Measurements from ENCODE around the gene TSGA10IP.
A peak's percentile ranks its signal among the peaks of the same experiment; 100 is the strongest.

The TSGA10IP gene

GRCh38 chr11:65977621-65978390 is 32.5 kb downstream of the TSGA10IP start:
- DNase-seq = no peak

GRCh38 chr11:65978391-65979238 is 33.3 kb downstream of the TSGA10IP start:
- no peak for DNase-seq

DNA sequence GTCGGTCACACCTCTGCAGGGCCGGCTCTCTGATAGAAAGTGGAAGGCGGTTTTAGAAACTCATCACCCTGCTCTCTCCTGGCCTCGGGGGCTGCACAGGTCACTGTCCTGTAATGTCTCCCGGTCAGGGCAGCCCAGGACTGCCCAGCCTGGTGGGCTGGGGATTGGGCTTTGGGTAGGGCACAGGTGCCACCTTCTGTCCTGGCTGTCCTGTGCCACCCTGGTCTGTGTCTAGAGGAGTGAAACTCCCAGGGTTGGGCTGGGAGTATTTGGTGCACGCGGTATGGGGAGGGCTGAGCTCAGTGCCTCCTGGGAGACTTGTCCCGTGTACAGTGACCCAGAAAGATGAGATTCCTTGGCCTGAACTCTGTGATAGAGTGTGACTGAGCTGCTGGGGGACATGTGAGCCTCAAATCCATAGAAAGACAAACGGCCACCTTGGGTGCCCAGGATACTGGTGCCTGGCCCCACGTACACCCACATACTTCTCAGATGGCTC is 34.0 kb downstream of the TSGA10IP start:
- no peak for DNase-seq

- DNase-seq = no peak
These were observed 35.9 kb downstream of the TSGA10IP start for GRCh38 chr11:65981101-65981740.

DNA sequence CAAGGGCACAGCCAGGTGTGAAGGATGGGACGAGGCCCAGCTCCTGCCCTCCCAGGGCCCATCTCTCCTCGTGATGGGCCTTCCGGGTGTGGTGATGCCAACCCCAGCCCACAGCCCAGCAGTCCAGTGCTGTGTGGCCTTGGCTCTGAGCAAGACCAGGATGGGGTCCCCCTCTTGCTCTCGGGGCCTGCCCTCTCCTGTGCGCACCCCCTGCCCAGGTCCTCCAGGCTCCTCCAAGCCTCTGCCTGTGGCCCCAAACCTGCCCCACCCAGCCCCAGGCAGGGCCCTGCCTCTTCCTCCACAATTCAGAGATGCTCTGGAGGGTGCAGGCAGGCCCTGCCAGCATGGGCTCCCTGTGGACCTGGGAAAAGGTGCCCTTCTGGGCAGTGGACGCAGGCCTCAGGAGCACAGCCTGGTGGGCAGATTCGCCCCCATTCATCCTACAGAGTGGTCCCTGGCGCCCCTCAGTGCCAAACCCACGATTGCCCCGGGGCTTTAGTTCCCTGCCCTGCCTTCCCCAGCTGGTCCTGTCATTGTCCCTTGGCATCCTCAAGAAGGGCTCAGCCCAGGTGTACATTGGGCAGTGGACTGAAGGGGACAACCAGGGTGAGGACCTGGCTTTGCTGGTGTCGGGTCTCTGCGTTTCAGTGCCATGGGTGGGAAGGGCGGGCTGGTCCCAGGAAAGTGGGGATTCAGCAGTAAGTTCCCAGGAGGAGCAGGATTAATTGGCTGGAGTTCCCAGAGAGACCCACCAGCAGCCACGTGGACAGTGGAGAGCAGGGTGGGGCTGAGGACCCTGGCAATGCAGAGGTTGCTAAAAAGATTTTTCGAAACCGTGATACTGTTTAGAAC is 36.9 kb downstream of the TSGA10IP start:
- DNase-seq = no peak

DNA sequence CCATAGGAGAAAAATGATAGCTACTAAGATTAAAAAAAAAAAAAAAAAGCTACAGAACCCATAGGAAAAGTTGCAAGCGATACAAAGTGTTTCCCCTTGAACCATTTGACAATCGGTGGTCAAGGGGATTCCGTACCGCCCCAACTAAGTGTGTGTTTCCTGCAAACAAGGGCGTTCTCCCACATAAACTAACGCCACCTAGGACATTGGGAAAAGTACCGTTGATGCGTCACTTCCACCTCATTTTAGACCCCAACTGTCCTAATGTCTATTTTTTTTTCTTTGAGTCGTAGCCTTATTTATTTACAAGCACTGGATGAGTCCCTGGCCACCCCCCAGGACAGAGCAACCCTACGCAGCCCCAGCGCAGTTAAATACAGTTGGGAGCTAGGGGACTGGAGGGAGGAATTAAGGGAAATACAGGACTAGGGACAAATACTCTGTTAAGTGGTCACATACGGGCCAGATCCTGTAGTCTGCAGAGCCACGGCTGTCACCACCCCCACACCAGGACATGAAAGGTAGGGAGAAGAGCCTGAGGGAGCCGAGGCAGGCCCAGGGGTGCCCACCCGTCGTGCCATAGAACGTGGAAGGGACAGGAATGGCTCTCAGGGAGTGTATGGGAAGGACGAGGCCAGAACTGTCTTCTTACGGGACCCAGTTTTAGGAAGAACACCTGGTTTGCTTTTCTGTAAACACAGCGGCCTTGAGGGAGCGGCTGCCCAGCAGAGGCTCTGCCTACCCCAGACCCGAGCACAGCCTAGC is 37.7 kb downstream of the TSGA10IP start:
- DNase-seq = no peak

- no peak for DNase-seq
These were observed 38.3 kb downstream of the TSGA10IP start for GRCh38 chr11:65983589-65983987.

GRCh38 chr11:65987336-65987735 is 42.1 kb downstream of the TSGA10IP start:
- peak; percentile 10 for DNase-seq

GRCh38 chr11:65988791-65989592 is 43.7 kb downstream of the TSGA10IP start:
- peak; percentile 96 for DNase-seq

- peak; percentile 49 for DNase-seq
These were observed 46.8 kb downstream of the TSGA10IP start for GRCh38 chr11:65992056-65992455.

DNA sequence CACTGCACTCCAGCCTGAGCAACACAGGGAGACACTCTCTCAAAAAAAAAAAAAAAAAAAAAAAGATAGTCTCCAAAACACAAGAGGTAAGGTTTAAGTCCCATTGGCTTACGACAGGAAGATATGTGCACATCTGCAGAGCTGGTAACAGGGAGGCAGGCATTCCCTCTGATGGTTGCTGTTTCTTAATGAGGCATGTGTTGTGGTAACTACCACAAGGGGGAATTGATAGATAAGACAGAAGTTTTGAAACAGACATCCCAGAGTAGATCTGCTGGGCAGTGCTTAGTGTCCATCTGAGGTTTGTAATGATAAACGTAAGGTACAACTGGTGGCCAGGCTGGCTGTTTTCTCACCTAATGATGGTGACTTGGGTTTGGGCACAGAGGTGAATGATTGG is 52.0 kb downstream of the TSGA10IP start:
- no peak for DNase-seq

GRCh38 chr11:66001942-66002647 is 56.8 kb downstream of the TSGA10IP start, which contains the start of the genes BANF1 and EIF1AD:
TSS of gene BANF1 (plus strand) at chr11:66002503. CDS start at chr11:66003251, 748 bp downstream.
TSS of gene EIF1AD (minus strand) at chr11:66002157. CDS start at chr11:66000389, 1,768 bp downstream.
- peak; percentile 100 for DNase-seq

DNA sequence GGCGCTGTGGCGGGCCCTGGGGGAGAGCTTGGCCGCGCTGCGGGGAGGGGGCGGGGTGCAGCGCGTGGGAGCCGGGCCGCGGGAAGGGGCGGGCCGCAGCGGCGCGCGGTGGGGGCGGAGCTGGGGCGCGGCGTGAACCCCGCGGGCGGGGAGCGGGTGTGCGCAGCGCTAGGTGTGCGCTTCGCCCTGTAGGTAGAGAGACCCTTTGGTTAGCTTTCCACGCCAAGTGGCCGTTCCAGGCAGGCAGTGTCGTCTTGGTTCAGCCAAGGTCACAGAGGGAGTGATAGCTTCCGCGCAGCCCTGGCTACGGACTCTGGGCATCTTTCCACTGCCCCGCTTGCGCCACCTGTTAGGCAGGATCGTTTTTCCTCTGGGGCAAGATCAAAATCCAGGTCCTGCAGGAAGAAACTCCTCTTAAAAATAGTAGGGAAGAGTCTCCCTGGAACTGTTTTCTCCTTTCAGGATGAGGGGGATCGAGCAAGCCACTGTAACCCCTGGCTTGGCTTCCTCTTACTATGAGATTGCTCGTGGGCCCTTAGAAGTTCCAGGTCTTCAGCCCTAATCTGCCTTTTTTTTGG is 57.5 kb downstream of the TSGA10IP start:
- DNase-seq = no peak

DNA sequence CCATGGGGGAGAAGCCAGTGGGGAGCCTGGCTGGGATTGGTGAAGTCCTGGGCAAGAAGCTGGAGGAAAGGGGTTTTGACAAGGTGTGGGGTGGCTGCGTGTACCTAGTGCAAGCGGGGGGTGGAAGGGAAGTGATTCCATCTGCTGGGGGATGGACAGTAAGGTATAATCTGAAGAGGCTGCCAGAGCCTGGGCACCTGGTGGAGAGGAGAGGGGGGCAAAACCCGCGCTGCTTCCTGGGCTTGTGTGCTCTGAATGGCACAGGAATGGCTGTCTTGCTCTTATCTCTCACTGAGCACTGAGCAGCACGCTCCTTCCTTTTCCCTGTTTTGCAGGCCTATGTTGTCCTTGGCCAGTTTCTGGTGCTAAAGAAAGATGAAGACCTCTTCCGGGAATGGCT is 58.0 kb downstream of the TSGA10IP start:
- DNase-seq = no peak

- no peak for DNase-seq
These were observed 58.9 kb downstream of the TSGA10IP start for GRCh38 chr11:66004186-66004585.

DNA sequence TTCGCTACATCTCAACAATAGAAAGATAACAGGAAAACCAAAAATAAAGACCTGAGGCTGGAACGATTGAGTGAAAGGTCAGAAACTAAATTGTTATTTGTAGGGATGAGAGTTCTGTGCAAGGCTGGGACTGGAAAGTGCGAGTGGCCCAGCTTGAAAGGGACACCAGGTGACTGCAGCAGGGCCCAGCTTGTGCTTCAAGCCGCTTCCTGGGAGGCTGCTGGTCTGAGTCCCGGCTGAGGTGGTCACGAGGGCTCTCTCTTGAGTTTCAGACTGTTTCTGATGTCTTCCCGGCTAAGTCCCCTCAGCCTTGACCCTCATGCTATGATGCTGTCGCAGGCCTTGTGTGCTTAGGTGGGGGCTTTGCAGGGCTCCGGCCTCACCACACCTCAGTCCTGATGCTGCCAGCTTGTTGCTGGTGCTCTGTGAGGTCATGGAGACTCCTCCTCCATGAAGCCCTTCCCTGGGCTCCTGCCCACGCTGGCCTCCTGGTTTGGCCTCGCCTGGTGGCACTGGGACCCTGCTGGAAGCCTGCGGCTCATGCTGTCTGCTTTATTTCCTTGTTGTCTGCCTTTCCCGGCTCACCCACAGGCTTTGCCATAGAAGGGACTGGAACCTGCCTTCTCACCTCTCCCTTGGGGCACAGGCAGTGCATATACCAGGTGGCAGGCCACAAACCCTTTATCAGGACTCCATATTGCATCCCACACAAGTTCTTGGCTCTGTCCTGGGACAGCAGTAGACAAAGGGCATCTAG is 61.0 kb downstream of the TSGA10IP start:
- DNase-seq = no peak

- no peak for DNase-seq
These were observed 61.6 kb downstream of the TSGA10IP start for GRCh38 chr11:66006891-66007176.

DNA sequence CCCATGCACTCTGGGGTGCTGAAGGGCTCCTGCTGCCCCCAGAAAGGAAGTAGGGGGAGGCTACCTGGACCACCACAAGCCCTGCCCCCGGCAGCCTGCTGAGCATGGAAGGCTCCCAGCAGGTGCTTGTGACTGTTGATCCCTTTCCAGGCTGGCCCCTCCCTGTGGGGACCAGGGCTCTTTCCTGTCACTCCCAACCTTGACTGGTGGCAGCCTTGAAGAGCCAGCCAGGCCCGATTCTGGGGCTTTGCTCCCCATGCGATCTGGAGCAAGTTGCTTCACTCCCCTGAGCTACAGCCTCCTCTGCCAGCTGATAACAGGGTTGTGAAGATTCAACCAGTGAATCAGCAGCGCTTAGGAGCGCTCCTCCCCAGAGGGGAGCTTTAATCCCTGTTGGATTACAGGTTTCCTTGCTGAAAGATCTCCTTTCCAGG is 61.9 kb downstream of the TSGA10IP start:
- DNase-seq = no peak

- DNase-seq = no peak
These were observed 62.8 kb downstream of the TSGA10IP start for GRCh38 chr11:66008095-66008467.
